Glutamatergic neuron (in vitro differentiated cells): ENCODE data around the gene ABCA12. TPM values are rescaled to one million over a fixed set of nuclear protein-coding genes. Genes with fewer than 3 reads are reported as not detected.

Source experiments
- DNase-seq: peaks from one replicate; pipeline ENCODE4 v3.0.0; 2022
- H3K27ac Mint-ChIP-seq: one replicate; pipeline ENCODE4 v1.8.0; 2020; ENCODE audit warnings: mild to moderate bottlenecking, mixed read lengths, inconsistent platforms; ENCODE audit not compliant: unreplicated experiment
- H3K27me3 Mint-ChIP-seq: one replicate; pipeline ENCODE4 v1.8.0; 2020; ENCODE audit warnings: mild to moderate bottlenecking, moderate library complexity, mixed read lengths, inconsistent platforms; ENCODE audit not compliant: unreplicated experiment
- H3K36me3 Mint-ChIP-seq: one replicate; pipeline ENCODE4 v1.8.0; 2020; ENCODE audit warnings: mild to moderate bottlenecking, mixed read lengths, inconsistent platforms; ENCODE audit not compliant: unreplicated experiment
- H3K4me1 Mint-ChIP-seq: one replicate; pipeline ENCODE4 v1.8.0; 2020; ENCODE audit warnings: mild to moderate bottlenecking, low read depth, mixed read lengths, inconsistent platforms; ENCODE audit not compliant: unreplicated experiment
- H3K4me3 Mint-ChIP-seq: one replicate; pipeline ENCODE4 v1.8.0; 2020; ENCODE audit warnings: mild to moderate bottlenecking, mixed read lengths, inconsistent platforms; ENCODE audit not compliant: unreplicated experiment
- H3K9me3 Mint-ChIP-seq: one replicate; pipeline ENCODE4 v1.8.0; 2020; ENCODE audit warnings: mild to moderate bottlenecking, moderate library complexity, mixed read lengths, inconsistent platforms; ENCODE audit not compliant: unreplicated experiment
- CTCF ChIP-seq: fragments of 200-600 bp; sonication (generic); IDR thresholded peaks from one replicate; pipeline ENCODE4 v1.5.0; 2021; ENCODE audit not compliant: partially characterized antibody, unreplicated experiment
- total RNA-seq: library from RNA; stranded (reverse); fragmentation: NEBNext Ultra II Directional; extraction: Animal tissue kit (Norgen Biotek cat#: 25700); gene quantifications from one replicate; pipeline ENCODE4 v1.2.1, GENCODE V29; 2021; ENCODE audit not compliant: unreplicated experiment

Gene ABCA12
- total RNA-seq, 1 donor from 2014 or later = 0.37 TPM

- TF ChIP-seq CTCF = no peak
- no peak overlapping the region for H3K4me3 Mint-ChIP-seq
- DNase-seq = no peak
- no peak overlapping the region for H3K27ac Mint-ChIP-seq
- no peaks in the 10 kb centered on the region for H3K27me3 Mint-ChIP-seq
- no peaks in the 10 kb centered on the region for H3K36me3 Mint-ChIP-seq
- H3K4me1 Mint-ChIP-seq = no peaks in the 10 kb centered on the region
- H3K9me3 Mint-ChIP-seq = no peaks in the 10 kb centered on the region
These were observed 243.0 kb downstream of the ABCA12 start for GRCh38 chr2:214895469-214895868.

- H3K9me3 Mint-ChIP-seq = no peaks in the 10 kb centered on the region
- H3K27me3 Mint-ChIP-seq = no peaks in the 10 kb centered on the region
These were observed 249.1 kb downstream of the ABCA12 start for GRCh38 chr2:214889301-214889700.

GRCh38 chr2:214881647-214882202 is 256.7 kb downstream of the ABCA12 start:
- no peak for DNase-seq
- Mint-ChIP-seq H3K27ac (no peak overlapping the region), H3K4me3 (no peak overlapping the region), H3K4me1 (no peaks in the 10 kb centered on the region), H3K9me3 (no peaks in the 10 kb centered on the region), H3K27me3 (no peaks in the 10 kb centered on the region), H3K36me3 (no peaks in the 10 kb centered on the region)
- TF ChIP-seq CTCF = no peak

More at GRCh38 chr2:214889301-214889700, 249.1 kb downstream of the ABCA12 start:
- Mint-ChIP-seq H3K36me3 (no peaks in the 10 kb centered on the region), H3K27ac (no peak overlapping the region), H3K4me1 (no peaks in the 10 kb centered on the region), H3K4me3 (no peak overlapping the region)
- no peak for TF ChIP-seq CTCF
- no peak for DNase-seq

Other genes starting within 250 kb of the ABCA12 start
- 51.5 TPM for gene ATIC, start 173.4 kb upstream of the ABCA12 start, total RNA-seq